Testis (tissue), 3 donors: Measurements from ENCODE around the gene DCDC1. TPM values are rescaled to one million over a fixed set of nuclear protein-coding genes. Genes with fewer than 3 reads are reported as not detected.

Experiments used
- DNase-seq: peaks from one replicate; pipeline ENCODE4 v3.0.0-alpha.2; 2019
- H3K27ac ChIP-seq, 2 donors: fragments of 200-600 bp; sonication (generic); one replicate each; pipeline ENCODE4 v1.5.1; 2019
- H3K27me3 ChIP-seq: fragments of 200-600 bp; sonication (generic); one replicate; pipeline ENCODE4 v1.5.1; 2019
- H3K36me3 ChIP-seq: fragments of 200-600 bp; sonication (generic); one replicate; pipeline ENCODE4 v1.5.1; 2017; ENCODE audit warnings: low read depth; ENCODE audit errors: missing control alignments
- H3K4me1 ChIP-seq: fragments of 200-600 bp; sonication (generic); one replicate; pipeline ENCODE4 v1.5.1; 2019
- H3K4me3 ChIP-seq, 2 donors: fragments of 200-600 bp; sonication (generic); one replicate each; pipeline ENCODE4 v1.5.1; 2017 to 2019
- H3K9me3 ChIP-seq: fragments of 200-600 bp; sonication (generic); one replicate; pipeline ENCODE4 v1.5.1; 2017
- CTCF ChIP-seq, 3 experiments: fragments of 450-650 bp in 2 of 3; fragments of 200-600 bp in 1 of 3; sonication (generic) in 1 of 3; IDR thresholded peaks; one replicate each; pipeline ENCODE4 v1.5.1; 2016 to 2019; ENCODE audit warnings: antibody characterized with exemption in 3 of 3, mild to moderate bottlenecking in 2 of 3, moderate library complexity in 1 of 3
- POLR2A ChIP-seq: fragments of 450-650 bp; IDR thresholded peaks from one replicate; pipeline ENCODE4 v1.6.1; 2017; ENCODE audit warnings: antibody characterized with exemption, mild to moderate bottlenecking, moderate library complexity
- WGBS, 2 donors: methylation state at CpG; one replicate each; pipeline ENCODE4 v1.1.5; 2018; 5-methylcytosine and 5-hydroxymethylcytosine counted together
- intact Hi-C: fragments of 100-400 bp; cut with DNase I; formaldehyde crosslinking; loops from one replicate; pipeline ENCODE4 v1.15.1; 2023; ENCODE audit warnings: low total_unique reads
- polyA plus RNA-seq: library from polyadenylated mRNA; stranded (reverse); fragments of 350-450 nt; fragmentation: Illumina TruSeq; extraction: RNeasy Lipid Tissue Mini Kit (QIAGEN cat#74804); gene quantifications from one replicate; pipeline ENCODE4 v1.2.3, GENCODE V29; 2014; ENCODE audit warnings: low read depth, low replicate concordance; ENCODE audit not compliant: insufficient read depth
- total RNA-seq, 2 donors: library from RNA; depleted of rRNA; stranded (reverse); fragments of >200 nt; gene quantifications; one replicate each; pipeline ENCODE4 v1.2.3, GENCODE V29; 2016

Gene DCDC1
- total and polyA plus RNA-seq, 3 donors from 2014 or later, result 10.4 to 23.7 (median 12.3) TPM

- H3K4me1 ChIP-seq, result no peaks in the 10 kb centered on the region
- WGBS, 2 donors, result 87 to 91% methylated on average over 6 of the region's 6 CpGs
- intact Hi-C loops, result no loop called here
- H3K9me3 ChIP-seq, result no peaks in the 10 kb centered on the region
- no peaks in the 10 kb centered on the region for H3K27me3 ChIP-seq
- no peak overlapping the region for H3K4me3 ChIP-seq
- no peaks in the 10 kb centered on the region for H3K36me3 ChIP-seq
- no peak for DNase-seq
- no peak for TF ChIP-seq CTCF (IDR thresholded peaks at IDR 0.05)
- no peak for TF ChIP-seq POLR2A
- no peak overlapping the region for H3K27ac ChIP-seq
Measured at GRCh38 chr11:31026315-31026714, 343.2 kb downstream of the DCDC1 start.

GRCh38 chr11:31022080-31022479, 347.5 kb downstream of the DCDC1 start:
- intact Hi-C loops, result no loop called here
- Histone ChIP-seq H3K36me3 (no peaks in the 10 kb centered on the region), H3K4me3 (no peak overlapping the region), H3K9me3 (no peaks in the 10 kb centered on the region), H3K4me1 (no peaks in the 10 kb centered on the region), H3K27me3 (no peaks in the 10 kb centered on the region), H3K27ac (no peak overlapping the region)
- DNase-seq, result no peak
- TF ChIP-seq POLR2A (no peak), CTCF (IDR thresholded peaks at IDR 0.05) (no peak)
- WGBS, 2 donors, result 52 to 73% methylated on average over 2 of the region's 2 CpGs

- intact Hi-C loops, result no loop called here
- WGBS, 2 donors, result 80 to 92% methylated on average over 4 of the region's 4 CpGs
- H3K27ac ChIP-seq, result no peak overlapping the region
- H3K4me1 ChIP-seq, result no peaks in the 10 kb centered on the region
- no peak for DNase-seq
- H3K36me3 ChIP-seq, result no peaks in the 10 kb centered on the region
- H3K9me3 ChIP-seq, result no peaks in the 10 kb centered on the region
- no peak overlapping the region for H3K4me3 ChIP-seq
- TF ChIP-seq CTCF (IDR thresholded peaks at IDR 0.05), result no peak
- TF ChIP-seq POLR2A, result no peak
- no peaks in the 10 kb centered on the region for H3K27me3 ChIP-seq
Measured at GRCh38 chr11:31019786-31020185, 349.8 kb downstream of the DCDC1 start.

- H3K27me3 ChIP-seq, result no peaks in the 10 kb centered on the region
- H3K36me3 ChIP-seq, result no peaks in the 10 kb centered on the region
- H3K9me3 ChIP-seq, result no peaks in the 10 kb centered on the region
- WGBS, 2 donors, result 85 to 96% methylated on average over 1 of the region's 1 CpG
- intact Hi-C loops, result no loop called here
- H3K4me3 ChIP-seq, result no peak overlapping the region
- DNase-seq, result no peak
- H3K4me1 ChIP-seq, result no peaks in the 10 kb centered on the region
- H3K27ac ChIP-seq, result no peak overlapping the region
- TF ChIP-seq POLR2A, result no peak
- TF ChIP-seq CTCF (IDR thresholded peaks at IDR 0.05), result no peak
Measured at GRCh38 chr11:31005202-31005601, 364.3 kb downstream of the DCDC1 start.

GRCh38 chr11:31001427-31001826, 368.1 kb downstream of the DCDC1 start:
- DNase-seq, result no peak
- TF ChIP-seq CTCF (IDR thresholded peaks at IDR 0.05) (no peak), POLR2A (no peak)
- H3K36me3 ChIP-seq, result no peaks in the 10 kb centered on the region
- H3K4me3 ChIP-seq, result no peak overlapping the region
- H3K4me1 ChIP-seq, result no peaks in the 10 kb centered on the region
- H3K27me3 ChIP-seq, result no peaks in the 10 kb centered on the region
- 81 to 86% methylated on average over 3 of the region's 3 CpGs for WGBS, 2 donors
- intact Hi-C loops, result no loop called here
- no peaks in the 10 kb centered on the region for H3K9me3 ChIP-seq
- no peak overlapping the region for H3K27ac ChIP-seq
